Stimulated activated CD8-positive, alpha-beta memory T cell treated with anti-CD3 and anti-CD28 coated beads, Interleukin-15, amount 100 ng/mL, for 4 hours (primary cell): ENCODE measurements around the gene HGS.

Experiments
- DNase-seq, 2 donors: peaks; one replicate each; pipeline ENCODE4 v3.0.0-alpha.2; 2020; ENCODE audit warnings: low read depth in 2 of 2

HGS gene, protein sequence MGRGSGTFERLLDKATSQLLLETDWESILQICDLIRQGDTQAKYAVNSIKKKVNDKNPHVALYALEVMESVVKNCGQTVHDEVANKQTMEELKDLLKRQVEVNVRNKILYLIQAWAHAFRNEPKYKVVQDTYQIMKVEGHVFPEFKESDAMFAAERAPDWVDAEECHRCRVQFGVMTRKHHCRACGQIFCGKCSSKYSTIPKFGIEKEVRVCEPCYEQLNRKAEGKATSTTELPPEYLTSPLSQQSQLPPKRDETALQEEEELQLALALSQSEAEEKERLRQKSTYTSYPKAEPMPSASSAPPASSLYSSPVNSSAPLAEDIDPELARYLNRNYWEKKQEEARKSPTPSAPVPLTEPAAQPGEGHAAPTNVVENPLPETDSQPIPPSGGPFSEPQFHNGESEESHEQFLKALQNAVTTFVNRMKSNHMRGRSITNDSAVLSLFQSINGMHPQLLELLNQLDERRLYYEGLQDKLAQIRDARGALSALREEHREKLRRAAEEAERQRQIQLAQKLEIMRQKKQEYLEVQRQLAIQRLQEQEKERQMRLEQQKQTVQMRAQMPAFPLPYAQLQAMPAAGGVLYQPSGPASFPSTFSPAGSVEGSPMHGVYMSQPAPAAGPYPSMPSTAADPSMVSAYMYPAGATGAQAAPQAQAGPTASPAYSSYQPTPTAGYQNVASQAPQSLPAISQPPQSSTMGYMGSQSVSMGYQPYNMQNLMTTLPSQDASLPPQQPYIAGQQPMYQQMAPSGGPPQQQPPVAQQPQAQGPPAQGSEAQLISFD

GRCh38 chr17:81683584-81684441 is at the start of gene HGS, which contains the start of gene ARL16:
Gene HGS, plus strand, starts transcription at chr17:81684011. Its CDS starts 56 bp downstream, at chr17:81684067.
Gene ARL16, minus strand, starts transcription at chr17:81683797. Its CDS starts 44 bp downstream, at chr17:81683753.
- peak; percentile 92 to 96 for DNase-seq

- DNase-seq: no peak
Observed at GRCh38 chr17:81635431-81635830, 48.4 kb upstream of the HGS start.

DNA sequence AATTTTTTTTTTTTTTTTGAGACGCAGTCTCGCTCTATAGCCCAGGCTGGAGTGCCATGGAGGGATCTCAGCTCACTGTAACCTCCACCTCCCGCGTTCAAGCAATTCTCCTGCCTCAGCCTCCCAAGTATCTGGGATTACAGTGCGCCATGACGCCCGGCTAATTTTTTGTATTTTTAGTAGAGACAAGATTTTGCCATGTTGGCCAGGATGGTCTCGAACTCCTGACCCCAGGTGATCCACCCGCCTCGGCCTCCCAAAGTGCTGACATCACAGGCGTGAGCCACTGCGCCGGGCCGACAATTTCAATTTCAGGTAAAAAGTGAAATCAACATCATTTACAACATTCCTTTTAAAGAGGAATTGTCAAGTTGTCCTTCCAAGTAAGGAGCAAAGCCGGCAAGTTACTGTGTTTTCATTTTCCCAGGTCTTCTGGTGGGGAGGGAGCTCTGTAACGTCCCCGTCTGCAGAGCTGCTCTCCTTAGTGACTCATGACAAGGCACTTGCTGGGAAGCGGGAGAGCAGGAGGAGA is 47.8 kb upstream of the HGS start:
- no peak for DNase-seq

- peak; percentile 62 to 74 for DNase-seq
Observed at GRCh38 chr17:81636505-81637288, 47.1 kb upstream of the HGS start, which contains the start of the genes NPLOC4 and TSPAN10. Gene NPLOC4, minus strand, starts transcription at chr17:81637112. Its CDS starts 182 bp downstream, at chr17:81636930. Gene TSPAN10, plus strand, starts transcription at chr17:81637196. Its CDS starts 5,217 bp downstream, at chr17:81642413.

DNA sequence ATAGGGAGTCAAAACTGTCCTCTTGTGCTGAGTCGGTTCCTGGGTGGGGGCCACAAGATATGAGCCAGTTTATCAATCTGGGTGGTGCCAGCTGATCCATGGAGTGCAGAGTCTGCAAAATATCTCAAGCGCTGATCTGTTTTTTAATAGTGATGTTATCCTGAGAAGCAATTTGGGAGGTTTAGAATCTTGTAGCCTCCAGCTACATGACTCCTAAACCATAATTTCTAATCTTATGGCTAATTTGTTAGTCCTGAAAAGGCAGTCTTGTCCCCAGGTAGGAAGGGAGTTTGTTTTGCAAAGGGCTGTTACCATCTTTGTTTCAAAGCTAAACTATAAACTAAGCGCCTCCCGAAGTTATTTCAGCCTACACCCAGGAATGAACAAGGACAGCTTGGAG is 45.1 kb upstream of the HGS start:
- no peak for DNase-seq

DNA sequence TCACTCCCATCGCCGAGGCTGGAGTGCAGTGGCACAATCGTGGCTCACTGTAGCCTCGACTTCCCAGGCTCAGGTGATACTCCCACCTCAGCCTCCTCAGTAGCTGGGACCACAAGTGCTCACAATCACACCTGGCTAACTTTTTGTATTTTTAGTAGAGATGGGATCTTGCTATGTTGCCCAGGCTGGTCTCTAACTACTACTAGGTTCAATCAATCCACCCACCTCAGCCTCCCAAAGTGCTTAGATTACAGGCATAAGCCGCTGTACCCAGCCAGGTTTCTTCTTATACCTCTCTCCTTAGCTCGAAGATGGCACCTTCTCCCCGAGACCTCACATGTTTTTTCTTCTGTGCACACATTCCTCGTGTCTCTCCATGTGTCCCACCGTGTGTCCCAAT is 43.8 kb upstream of the HGS start:
- no peak for DNase-seq

DNA sequence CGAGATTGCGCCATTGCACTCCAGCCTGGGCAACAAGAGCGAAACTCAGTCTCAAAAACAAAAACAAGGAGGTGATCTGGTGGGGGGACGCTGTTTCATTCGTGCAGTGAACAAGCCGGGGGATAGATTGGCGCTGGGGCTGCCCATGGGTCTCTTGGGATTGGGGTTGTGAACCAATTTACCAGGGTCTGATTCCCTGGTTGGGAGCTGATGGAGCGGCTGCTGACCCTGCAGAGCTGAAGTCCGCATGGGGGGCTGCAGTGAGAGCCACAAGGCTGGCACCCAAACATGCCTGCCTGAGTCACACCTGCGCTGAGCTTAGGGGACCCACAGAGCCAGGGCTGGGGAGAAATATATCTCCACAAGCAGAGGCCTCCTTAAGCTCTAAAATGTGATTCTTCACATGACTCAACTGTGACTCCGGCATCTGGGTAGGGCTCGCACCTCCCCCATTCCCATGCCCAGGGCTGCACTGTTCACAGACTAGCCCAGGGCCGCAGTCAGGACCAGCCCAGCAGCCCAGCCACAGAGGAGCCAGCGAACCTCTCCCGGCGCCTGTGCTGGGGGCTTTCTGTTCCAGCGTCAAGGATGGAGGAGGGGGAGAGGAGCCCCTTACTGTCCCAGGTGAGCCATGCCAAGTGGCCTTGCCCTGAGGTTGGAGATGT is 41.9 kb upstream of the HGS start:
- no peak for DNase-seq

DNA sequence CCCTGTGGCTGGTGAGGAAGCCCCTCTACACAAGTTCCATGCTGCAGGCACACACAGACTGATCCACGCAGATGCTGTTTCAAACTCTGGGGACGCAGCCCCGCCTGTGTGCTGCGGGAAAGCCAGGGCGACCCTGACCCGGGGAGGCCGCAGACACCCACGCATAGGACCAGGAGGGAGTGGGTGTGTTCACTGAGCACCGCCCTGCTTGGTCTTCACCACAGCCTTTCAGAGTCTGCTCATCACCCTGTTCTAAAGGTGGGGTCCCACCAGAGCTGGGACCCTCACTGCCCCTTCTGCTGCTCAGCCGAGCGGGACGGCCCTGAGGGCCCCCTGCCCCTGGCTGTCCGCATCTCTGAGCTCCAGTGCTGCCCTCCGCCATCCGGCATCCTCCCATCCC is 39.3 kb upstream of the HGS start:
- no peak for DNase-seq

DNA sequence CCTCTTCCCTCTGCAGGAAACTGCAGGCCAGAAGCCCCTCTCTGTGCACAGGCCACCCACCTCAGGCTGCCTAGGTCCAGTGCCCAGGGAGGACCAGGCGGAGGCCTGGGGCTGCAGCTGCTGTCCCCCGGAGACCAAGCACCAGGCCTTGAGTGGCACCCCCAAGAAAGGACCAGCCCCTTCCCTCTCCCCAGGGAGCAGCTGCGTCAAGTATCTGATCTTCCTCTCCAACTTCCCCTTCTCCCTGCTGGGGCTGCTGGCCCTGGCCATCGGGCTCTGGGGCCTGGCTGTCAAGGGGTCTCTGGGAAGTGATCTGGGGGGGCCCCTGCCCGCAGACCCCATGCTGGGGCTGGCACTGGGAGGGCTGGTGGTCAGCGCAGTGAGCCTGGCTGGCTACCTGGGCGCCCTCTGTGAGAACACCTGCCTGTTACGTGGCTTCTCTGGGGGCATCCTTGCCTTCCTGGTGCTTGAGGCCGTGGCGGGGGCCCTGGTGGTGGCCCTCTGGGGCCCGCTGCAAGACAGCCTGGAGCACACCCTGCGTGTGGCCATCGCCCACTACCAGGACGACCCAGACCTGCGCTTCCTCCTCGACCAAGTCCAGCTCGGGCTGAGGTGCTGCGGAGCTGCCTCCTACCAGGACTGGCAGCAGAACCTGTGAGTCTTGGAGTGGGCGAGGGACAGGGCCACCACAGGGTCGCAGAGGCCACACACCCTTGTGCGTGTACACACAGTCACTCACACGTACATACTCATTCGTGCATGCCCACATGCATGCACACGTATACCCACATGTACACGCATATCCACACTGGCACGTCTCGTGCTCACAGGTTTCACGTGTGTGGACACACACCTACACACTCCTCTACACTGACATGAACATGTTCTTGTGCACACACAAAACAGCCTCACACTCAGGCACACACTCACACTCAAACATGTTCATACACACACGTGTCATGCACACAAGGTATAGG is 38.5 kb upstream of the HGS start:
- DNase-seq: no peak

DNA sequence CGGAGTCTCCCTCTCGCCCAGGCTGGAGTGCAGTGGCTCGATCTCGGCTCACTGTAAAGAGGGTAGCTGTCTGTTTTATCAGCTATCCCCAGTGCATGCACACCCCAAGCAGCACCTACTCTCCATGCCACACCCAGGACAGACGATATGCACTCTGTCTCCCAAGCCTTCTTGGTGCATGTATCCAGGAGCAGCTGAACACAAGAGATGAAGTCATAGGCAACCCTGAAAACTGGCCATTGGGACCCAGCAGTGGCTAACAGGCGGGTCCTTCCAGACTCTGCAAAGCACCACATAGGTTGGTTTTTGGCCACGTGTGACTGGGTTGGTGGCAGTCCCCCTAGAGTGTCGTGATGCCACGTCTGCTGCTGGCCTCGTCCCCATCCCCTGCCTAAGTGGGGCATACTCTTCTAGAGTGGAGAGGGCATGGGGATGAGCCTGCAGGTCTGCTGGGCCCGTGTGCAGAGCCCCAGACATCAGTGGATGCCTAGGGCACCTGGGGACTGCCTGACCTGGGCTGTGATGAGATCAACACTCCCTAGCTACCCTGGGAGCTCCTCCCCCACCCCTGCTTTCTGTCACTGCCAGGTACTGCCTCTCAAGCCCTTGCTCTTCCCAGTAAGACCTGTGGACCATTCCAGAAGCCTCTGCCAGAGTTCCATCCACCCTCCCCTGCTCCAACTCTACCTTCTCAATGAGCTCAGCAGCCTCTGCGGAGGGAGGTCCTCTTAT is 36.8 kb upstream of the HGS start:
- no peak for DNase-seq

GRCh38 chr17:81647640-81648012 is 36.2 kb upstream of the HGS start:
- DNase-seq: no peak

- DNase-seq: no peak
Observed at GRCh38 chr17:81648013-81648706, 35.7 kb upstream of the HGS start.

DNA sequence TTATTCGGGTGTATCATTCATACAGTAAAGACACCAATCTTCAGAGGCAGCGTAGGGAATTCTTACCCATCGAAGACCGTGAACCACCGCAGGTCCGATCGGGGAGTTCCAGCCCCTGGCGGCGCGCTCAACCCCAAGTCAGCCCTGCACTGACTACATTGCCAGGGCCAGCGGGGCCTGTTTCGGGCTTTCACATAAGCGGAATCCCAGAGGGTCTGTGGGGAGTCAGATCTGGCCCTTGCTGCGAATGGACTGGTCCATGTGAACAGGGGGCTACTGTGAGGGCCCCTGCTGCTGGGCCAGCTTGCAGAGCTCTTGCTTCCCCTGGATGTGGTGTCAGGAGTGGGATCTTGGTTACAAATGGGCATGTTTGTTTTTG is 35.1 kb upstream of the HGS start:
- DNase-seq: no peak

- DNase-seq: no peak
Observed at GRCh38 chr17:81650951-81651350, 32.9 kb upstream of the HGS start.

- no peak for DNase-seq
Observed at GRCh38 chr17:81651692-81652091, 32.1 kb upstream of the HGS start.

DNA sequence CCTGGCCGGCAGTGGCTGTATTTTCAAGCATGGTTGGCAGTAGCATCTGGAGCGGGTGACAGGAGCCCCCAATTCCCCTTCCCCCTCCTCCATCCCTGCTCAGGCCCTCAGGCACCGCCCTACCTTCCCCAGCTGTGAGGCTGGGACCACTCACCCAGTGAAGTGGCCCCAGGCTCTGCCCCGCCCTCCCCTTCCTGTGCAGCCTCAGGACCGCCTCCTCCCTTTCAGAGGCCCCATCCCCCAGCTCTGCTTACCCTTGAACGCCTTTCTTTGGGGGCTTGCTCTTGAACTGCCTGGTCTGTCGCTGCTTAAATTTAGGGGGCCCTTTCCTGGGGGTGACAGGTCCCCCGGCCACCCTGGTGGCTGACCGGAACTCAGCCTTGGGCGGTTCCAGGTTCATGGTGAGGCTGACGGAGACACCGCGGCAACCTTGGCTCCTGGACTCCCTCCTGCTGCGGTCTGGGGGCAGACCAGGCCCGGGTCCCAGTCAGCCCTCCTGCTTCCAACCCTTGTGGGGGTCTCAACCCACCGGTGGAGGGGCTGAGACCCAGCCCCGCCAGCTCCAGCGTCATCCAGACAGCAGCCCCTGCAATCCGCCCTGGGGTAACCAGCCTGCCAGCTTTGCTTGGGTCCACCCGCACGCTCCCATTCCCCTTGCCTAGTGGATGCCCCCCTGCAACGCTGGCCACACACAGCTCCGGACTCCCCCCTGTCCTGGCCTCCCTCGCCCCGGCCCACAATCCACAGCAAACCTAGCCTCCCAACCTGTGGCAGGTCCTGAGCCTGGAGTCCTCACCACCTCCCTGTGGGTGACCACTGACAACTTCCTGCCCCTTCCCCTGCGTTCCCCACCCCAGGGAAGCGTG is 30.7 kb upstream of the HGS start:
- no peak for DNase-seq
